ENCODE results near the gene KSR2. TPM values are rescaled to one million over a fixed set of nuclear protein-coding genes. Genes with fewer than 3 reads are reported as not detected.

The KSR2 gene
- total and polyA plus RNA-seq, 7 donors = under 0.01 to 0.04 (median 0.02) TPM; not detected in 2

DNA sequence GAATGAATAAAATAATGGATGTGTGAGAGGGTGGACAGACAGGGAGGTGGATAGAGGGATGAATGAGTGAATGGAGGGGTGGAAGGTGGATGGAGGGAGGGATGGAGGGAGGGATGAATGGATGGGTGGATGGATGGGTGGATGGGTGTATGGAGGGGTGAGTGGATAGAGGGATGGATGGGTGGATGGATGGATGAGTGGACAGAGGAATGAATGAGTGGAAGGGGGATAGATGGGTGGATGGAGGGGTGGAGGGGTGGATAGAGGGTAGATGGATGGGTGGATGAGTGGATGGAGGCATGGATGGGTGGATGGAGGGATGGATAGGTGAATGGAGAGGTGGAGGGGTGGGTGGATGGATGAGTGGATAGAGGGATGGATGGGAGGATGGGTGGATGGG is 559.5 kb downstream of the KSR2 start:
- TF ChIP-seq, protein P1, sequence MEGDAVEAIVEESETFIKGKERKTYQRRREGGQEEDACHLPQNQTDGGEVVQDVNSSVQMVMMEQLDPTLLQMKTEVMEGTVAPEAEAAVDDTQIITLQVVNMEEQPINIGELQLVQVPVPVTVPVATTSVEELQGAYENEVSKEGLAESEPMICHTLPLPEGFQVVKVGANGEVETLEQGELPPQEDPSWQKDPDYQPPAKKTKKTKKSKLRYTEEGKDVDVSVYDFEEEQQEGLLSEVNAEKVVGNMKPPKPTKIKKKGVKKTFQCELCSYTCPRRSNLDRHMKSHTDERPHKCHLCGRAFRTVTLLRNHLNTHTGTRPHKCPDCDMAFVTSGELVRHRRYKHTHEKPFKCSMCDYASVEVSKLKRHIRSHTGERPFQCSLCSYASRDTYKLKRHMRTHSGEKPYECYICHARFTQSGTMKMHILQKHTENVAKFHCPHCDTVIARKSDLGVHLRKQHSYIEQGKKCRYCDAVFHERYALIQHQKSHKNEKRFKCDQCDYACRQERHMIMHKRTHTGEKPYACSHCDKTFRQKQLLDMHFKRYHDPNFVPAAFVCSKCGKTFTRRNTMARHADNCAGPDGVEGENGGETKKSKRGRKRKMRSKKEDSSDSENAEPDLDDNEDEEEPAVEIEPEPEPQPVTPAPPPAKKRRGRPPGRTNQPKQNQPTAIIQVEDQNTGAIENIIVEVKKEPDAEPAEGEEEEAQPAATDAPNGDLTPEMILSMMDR (IDR thresholded peaks at IDR 0.05) = no peak

DNA sequence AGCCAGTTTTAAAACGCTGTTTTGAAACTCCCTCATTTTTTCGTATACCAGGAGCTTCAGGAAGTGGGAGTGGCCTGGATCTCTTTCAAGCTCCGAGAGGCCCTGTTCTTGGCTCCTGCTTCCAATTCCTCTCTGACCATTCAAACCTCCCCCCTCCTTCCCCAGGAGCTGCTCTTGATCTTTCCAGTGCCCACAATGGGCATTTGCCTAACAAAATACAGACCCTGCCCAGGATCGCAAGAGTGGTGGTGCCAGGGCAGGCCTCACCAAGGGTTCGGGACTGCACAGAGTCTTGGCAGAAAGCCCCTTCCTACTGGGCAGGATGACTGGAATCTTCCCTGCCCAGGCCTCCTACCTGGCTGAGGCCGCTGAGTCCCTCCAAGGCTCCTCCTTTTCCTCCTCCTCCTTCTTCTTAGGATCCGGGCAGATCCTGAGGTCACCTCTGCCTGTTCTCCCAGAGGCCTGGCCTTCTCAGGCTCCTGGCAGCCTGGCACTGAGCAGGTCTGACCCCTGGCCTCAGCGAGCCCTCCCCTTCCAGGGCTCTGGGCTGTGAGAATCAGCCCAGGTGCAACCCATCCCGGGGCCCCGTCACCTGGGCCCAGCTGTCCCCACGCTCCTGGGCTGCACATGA is 560.5 kb downstream of the KSR2 start:
- Histone ChIP-seq H3K4me3 (no peak overlapping the region), H3K27me3 (ENCODE audit: insufficient read depth in 3 of 3, low read length in 2 of 3) (no peaks in the 10 kb centered on the region), H3K4me1 (peaks cover 15% of the 10 kb centered on the region), H3K27ac (peak overlapping the region; percentile 62), H3K9me3 (peaks cover 4% of the 10 kb centered on the region), H3K36me3 (ENCODE audit: insufficient read depth in 1 of 2, low read depth in 1 of 2) (no peaks in the 10 kb centered on the region)
- TF ChIP-seq, protein P1 (IDR thresholded peaks at IDR 0.05) = no peak
- intact Hi-C loops (cut with DNase I) = no loop called here
- 34 to 38% (median 37%) methylated on average over 11 of the region's 11 CpGs for WGBS, 3 donors
- peak in 3 of 4 donors; percentile 33 to 49 (median 38) for ATAC-seq
- DNase-seq = peak in 1 of 2 donors; percentile 40

More for the DNA sequence above, 559.5 kb downstream of the KSR2 start:
- intact Hi-C loops (cut with DNase I) = no loop called here
- Histone ChIP-seq H3K27me3 (ENCODE audit: insufficient read depth in 3 of 3, low read length in 2 of 3) (no peaks in the 10 kb centered on the region), H3K27ac (peak overlapping the region; percentile 62), H3K36me3 (ENCODE audit: insufficient read depth in 1 of 2, low read depth in 1 of 2) (no peaks in the 10 kb centered on the region), H3K4me3 (no peak overlapping the region), H3K4me1 (peaks cover 18% of the 10 kb centered on the region), H3K9me3 (no peaks in the 10 kb centered on the region)
- DNase-seq = no peak
- ATAC-seq = no peak

DNA sequence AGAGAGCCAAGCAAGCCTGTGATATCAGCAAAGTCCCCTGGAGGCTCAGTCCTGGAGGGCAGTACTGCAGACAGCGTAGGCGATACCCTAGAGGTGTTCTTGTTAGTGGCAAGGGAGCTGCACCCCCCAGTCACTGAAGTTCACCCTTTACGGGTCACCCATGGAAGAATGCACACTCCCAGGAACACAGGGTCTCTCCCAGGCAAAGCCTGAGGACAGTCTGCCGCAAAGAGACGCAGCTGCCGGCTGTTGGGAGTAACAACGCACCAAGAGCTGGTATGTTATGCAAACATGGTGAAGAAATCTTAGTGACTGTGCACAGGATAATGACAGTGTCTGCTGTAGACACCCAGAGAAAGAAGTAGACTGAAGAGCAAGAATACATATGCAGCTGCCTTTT is 563.9 kb downstream of the KSR2 start:
- WGBS, 3 donors = 70 to 77% (median 72%) methylated on average over 7 of the region's 7 CpGs
- Histone ChIP-seq H3K4me3 (no peak overlapping the region), H3K4me1 (peaks cover 19% of the 10 kb centered on the region), H3K9me3 (peaks cover 4% of the 10 kb centered on the region), H3K27ac (no peak overlapping the region), H3K36me3 (ENCODE audit: insufficient read depth in 1 of 2, low read depth in 1 of 2) (no peaks in the 10 kb centered on the region), H3K27me3 (ENCODE audit: insufficient read depth in 3 of 3, low read length in 2 of 3) (no peaks in the 10 kb centered on the region)
- intact Hi-C loops (cut with DNase I) = no loop called here
- no peak for DNase-seq
- TF ChIP-seq, protein P1 (IDR thresholded peaks at IDR 0.05) = no peak
- peak; percentile 56 to 76 (median 58) for ATAC-seq

DNA sequence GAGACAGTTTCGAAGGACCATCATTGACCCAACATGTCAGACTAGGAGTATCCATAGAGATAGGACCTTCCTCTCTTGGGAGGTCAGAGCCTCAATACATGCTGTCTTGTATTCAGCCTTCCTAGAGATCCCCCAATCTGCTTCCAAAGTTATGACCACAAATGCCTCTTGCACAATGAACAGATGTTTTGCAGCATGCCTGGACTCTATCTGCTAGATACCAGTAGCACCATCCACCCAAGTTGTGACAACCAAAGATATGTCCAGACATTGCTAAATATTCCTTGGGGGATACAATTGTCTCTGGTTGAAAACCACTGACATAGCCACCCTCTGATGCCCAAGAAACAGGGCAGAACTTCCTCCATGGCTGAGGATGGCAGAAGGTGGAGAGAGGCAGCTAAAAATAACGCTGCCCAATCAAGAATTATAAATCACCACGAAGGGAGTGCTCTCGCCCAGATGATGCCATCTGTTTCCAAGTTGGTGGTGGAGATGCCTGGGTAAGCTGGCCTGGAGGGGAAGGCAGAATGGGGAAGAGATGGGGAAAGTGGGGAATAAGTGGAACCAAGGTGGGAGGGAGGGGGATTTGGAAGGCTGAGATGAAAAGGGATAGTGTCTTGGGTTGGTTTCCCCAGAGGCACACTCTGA is 564.5 kb downstream of the KSR2 start:
- no peaks in the 10 kb centered on the region for H3K27me3 ChIP-seq (ENCODE audit: insufficient read depth in 3 of 3, low read length in 2 of 3)
- peaks cover 19% of the 10 kb centered on the region for H3K4me1 ChIP-seq
- H3K27ac ChIP-seq = no peak overlapping the region
- no peak overlapping the region for H3K4me3 ChIP-seq
- ATAC-seq = peak in 3 of 4 donors; percentile 56 to 69 (median 63)
- H3K36me3 ChIP-seq (ENCODE audit: insufficient read depth in 1 of 2, low read depth in 1 of 2) = no peaks in the 10 kb centered on the region
- intact Hi-C loops (cut with DNase I) = no loop called here
- TF ChIP-seq, protein P1 (IDR thresholded peaks at IDR 0.05) = no peak
- H3K9me3 ChIP-seq = peaks cover 4% of the 10 kb centered on the region
- 40% methylated on average over 4 of the region's 4 CpGs for WGBS, 3 donors
- no peak for DNase-seq

All from psoas muscle (tissue), 8 donors.